Gastroesophageal sphincter (tissue), 4 donors: ENCODE measurements around the gene OR6N1. TPM values are rescaled to one million over a fixed set of nuclear protein-coding genes. Genes with fewer than 3 reads are reported as not detected.

Source experiments
- ATAC-seq: fragments of 150-250 bp; one replicate; pipeline ENCODE4 v1.9.1; 2016; ENCODE audit warnings: mild to moderate bottlenecking, moderate library complexity
- H3K27ac ChIP-seq, 4 donors: fragments of 200-600 bp; sonication (generic) in 3 of 4; 1 replicate in 3 of 4; 2 replicates in 1 of 4; pipeline ENCODE4 v1.5.1; 2016 to 2019
- H3K27me3 ChIP-seq: fragments of 200-600 bp; sonication (generic); one replicate; pipeline ENCODE4 v1.5.1; 2019
- H3K36me3 ChIP-seq, 2 donors: fragments of 200-600 bp; sonication (generic); one replicate each; pipeline ENCODE4 v1.5.1; 2019; ENCODE audit warnings: control low read depth in 1 of 2
- H3K4me1 ChIP-seq, 3 donors: fragments of 200-600 bp; sonication (generic); 1 replicate in 2 of 3; 2 replicates in 1 of 3; pipeline ENCODE4 v1.5.1; 2016 to 2019; ENCODE audit warnings: control low read depth in 2 of 3
- H3K4me3 ChIP-seq, 2 donors: fragments of 200-600 bp; sonication (generic); one replicate each; pipeline ENCODE4 v1.5.1; 2019; ENCODE audit warnings: mild to moderate bottlenecking in 1 of 2, moderate library complexity in 1 of 2
- H3K9me3 ChIP-seq, 3 donors: fragments of 200-600 bp; sonication (generic); one replicate each; pipeline ENCODE4 v1.5.1; 2017 to 2019; ENCODE audit warnings: control low read depth in 2 of 3
- CTCF ChIP-seq, 4 experiments: fragments of 200-600 bp in 2 of 4; fragments of 450-650 bp in 2 of 4; sonication (generic) in 1 of 4; IDR thresholded peaks; one replicate each; pipeline ENCODE4 v1.5.1; 2017 to 2019; ENCODE audit warnings: antibody characterized with exemption in 4 of 4, mild to moderate bottlenecking in 2 of 4, moderate library complexity in 2 of 4
- EP300 ChIP-seq: sonication (generic); formaldehyde crosslinking; IDR thresholded peaks from one replicate; pipeline ENCODE4 v1.6.1; 2017; ENCODE audit warnings: antibody characterized with exemption, mild to moderate bottlenecking
- POLR2A ChIP-seq, 2 donors: fragments of 450-650 bp; IDR thresholded peaks; one replicate each; pipeline ENCODE4 v1.6.1; 2017; ENCODE audit warnings: antibody characterized with exemption in 2 of 2, mild to moderate bottlenecking in 2 of 2, moderate library complexity in 1 of 2
- POLR2AphosphoS5 ChIP-seq: sonication (generic); formaldehyde crosslinking; IDR thresholded peaks from one replicate; pipeline ENCODE4 v1.6.1; 2017; ENCODE audit warnings: antibody characterized with exemption
- WGBS, 2 donors: methylation state at CpG; one replicate each; pipeline ENCODE4 v1.1.5; 2018; ENCODE audit warnings: low coverage in 1 of 2; 5-methylcytosine and 5-hydroxymethylcytosine counted together
- total RNA-seq, 4 donors: library from RNA; depleted of rRNA; stranded (reverse); fragments of >200 nt; gene quantifications; one replicate each; pipeline ENCODE4 v1.1.0, GENCODE V29; 2016

The OR6N1 gene
- total RNA-seq, 4 donors from 2014 or later: not detected

DNA sequence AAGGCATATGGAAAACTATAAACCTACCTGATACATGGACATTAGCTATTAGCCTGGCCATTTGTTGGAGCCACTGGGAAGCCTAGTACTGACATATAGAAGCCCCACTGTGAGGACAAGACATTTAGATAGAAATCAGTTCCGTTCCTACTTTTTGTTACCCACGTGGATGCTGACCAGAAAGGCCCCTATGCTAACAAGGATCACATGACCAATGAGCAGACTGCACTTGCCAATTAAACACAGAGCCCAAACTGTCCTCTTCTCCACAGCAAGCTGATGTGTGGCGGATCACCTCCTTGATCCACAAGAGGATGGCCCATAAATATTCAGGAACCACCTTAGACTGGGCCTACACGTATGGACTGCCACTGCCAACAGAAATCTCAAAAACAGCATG lies 40.3 kb downstream of the OR6N1 start:
- Histone ChIP-seq H3K9me3 (no peaks in the 10 kb centered on the region), H3K27me3 (no peaks in the 10 kb centered on the region), H3K36me3 (no peaks in the 10 kb centered on the region), H3K27ac (no peak overlapping the region), H3K4me3 (no peak overlapping the region), H3K4me1 (no peaks in the 10 kb centered on the region)
- 80% methylated on average over 1 of the region's 4 CpGs; no CpG with 5 or more reads in 1 of the 2 donors for WGBS, 2 donors
- ATAC-seq: no peak
- TF ChIP-seq EP300: no peak
- no peak for TF ChIP-seq CTCF (IDR thresholded peaks at IDR 0.05)
- no peak for TF ChIP-seq POLR2AphosphoS5
- no peak for TF ChIP-seq POLR2A (IDR thresholded peaks at IDR 0.05)

- no peak for TF ChIP-seq EP300
- TF ChIP-seq POLR2AphosphoS5: no peak
- no peak for TF ChIP-seq POLR2A (IDR thresholded peaks at IDR 0.05)
- TF ChIP-seq CTCF (IDR thresholded peaks at IDR 0.05): no peak
- H3K4me1 ChIP-seq: no peaks in the 10 kb centered on the region
- H3K4me3 ChIP-seq: no peak overlapping the region
- no peak overlapping the region for H3K27ac ChIP-seq
- WGBS, 2 donors: 64 to 65% methylated on average over 3 of the region's 4 CpGs
- no peaks in the 10 kb centered on the region for H3K27me3 ChIP-seq
- ATAC-seq: no peak
- H3K9me3 ChIP-seq: no peaks in the 10 kb centered on the region
- no peaks in the 10 kb centered on the region for H3K36me3 ChIP-seq
These were observed 41.5 kb downstream of the OR6N1 start for GRCh38 chr1:158730453-158730852.

DNA sequence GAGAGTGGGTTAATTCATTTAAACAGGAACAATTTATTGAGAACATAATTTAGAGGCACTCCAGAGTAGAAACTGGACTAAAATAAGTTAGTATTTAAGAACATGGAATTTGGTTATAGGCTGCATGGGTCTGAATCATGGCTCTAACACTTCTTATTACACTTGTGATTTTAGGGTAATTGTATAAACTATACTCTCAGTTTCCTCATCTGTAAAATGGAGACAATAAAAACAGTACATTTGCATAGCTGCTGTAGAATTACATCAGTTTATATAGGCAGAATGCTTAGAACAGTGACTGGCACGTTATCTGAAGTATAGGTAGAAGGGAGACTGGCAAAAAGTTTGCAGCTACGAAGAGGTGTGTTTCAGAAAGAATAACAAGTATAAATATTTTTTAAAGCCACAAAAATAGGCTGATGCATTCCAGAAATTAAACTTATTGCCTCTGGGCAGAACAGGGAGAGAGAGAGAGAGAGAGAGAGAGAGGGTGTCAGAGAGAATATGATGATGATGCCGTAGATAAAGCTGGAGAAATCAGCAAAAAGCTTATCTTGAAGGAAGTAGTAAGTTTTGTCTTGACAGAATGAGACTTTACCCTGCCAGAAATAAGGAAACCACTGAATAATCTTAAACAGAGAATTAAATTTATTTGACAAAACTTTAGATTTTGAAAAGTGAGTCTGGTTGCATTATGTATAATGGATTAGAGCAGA lies 43.3 kb downstream of the OR6N1 start:
- no peak for ATAC-seq
- Histone ChIP-seq H3K36me3 (no peaks in the 10 kb centered on the region), H3K4me1 (no peaks in the 10 kb centered on the region), H3K4me3 (no peak overlapping the region), H3K27me3 (no peaks in the 10 kb centered on the region), H3K9me3 (no peaks in the 10 kb centered on the region), H3K27ac (no peak overlapping the region)
- WGBS, 2 donors: 59 to 62% methylated on average over 3 of the region's 3 CpGs
- TF ChIP-seq POLR2AphosphoS5 (no peak), POLR2A (IDR thresholded peaks at IDR 0.05) (no peak), CTCF (IDR thresholded peaks at IDR 0.05) (no peak), EP300 (no peak)

DNA sequence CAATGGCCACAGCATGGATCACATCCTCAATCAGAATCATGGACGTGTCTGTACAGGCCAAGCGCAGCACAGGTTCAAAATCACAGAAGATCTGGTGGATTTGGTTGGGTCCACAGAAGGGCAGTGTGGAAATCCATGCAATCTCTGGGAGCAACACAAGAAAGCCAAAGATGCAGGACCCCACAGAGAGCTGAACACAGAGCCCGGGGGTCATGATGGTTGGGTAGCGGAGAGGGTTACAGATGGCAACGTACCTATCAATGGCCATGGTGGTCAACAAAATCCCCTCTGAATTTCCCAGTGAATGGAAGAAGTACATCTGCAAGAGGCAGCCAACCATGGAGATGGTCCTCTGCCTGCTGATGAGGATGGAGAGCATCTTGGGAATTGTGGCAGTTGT lies 47.6 kb downstream of the OR6N1 start:
- TF ChIP-seq EP300: no peak
- TF ChIP-seq POLR2AphosphoS5: no peak
- no peak for TF ChIP-seq CTCF (IDR thresholded peaks at IDR 0.05)
- no peak for TF ChIP-seq POLR2A (IDR thresholded peaks at IDR 0.05)
- 89 to 92% methylated on average over 4 to 5 of the region's 5 CpGs for WGBS, 2 donors
- no peaks in the 10 kb centered on the region for H3K4me1 ChIP-seq

GRCh38 chr1:158720620-158721019 lies 51.4 kb downstream of the OR6N1 start, which contains the start of gene OR6K3:
Gene OR6K3 (minus strand): TSS chr1:158720720. CDS start chr1:158718115, 2,605 bp downstream.
- ATAC-seq: no peak
- no peaks in the 10 kb centered on the region for H3K36me3 ChIP-seq
- TF ChIP-seq CTCF (IDR thresholded peaks at IDR 0.05): no peak
- no peak for TF ChIP-seq POLR2A (IDR thresholded peaks at IDR 0.05)
- TF ChIP-seq POLR2AphosphoS5: no peak
- TF ChIP-seq EP300: no peak
- 72 to 83% methylated on average over 2 of the region's 2 CpGs for WGBS, 2 donors
- H3K9me3 ChIP-seq: no peaks in the 10 kb centered on the region
- no peaks in the 10 kb centered on the region for H3K4me1 ChIP-seq
- H3K27ac ChIP-seq: no peak within 1 kb of the TSS
- H3K4me3 ChIP-seq: no peak within 1 kb of the TSS
- no peaks in the 10 kb centered on the region for H3K27me3 ChIP-seq

More for the DNA sequence above, 47.6 kb downstream of the OR6N1 start:
- Histone ChIP-seq H3K27me3 (no peaks in the 10 kb centered on the region), H3K4me3 (no peak overlapping the region), H3K9me3 (no peaks in the 10 kb centered on the region), H3K36me3 (no peaks in the 10 kb centered on the region), H3K27ac (no peak overlapping the region)
- ATAC-seq: no peak
